ENCODE data around the gene RXRA. TPM values are rescaled to one million over a fixed set of nuclear protein-coding genes. Genes with fewer than 3 reads are reported as not detected.

Gene RXRA
- total RNA-seq, 1 donor from 2014 or later = 33.4 TPM

- Histone ChIP-seq H3K36me3 (ENCODE audit: insufficient read depth, low read length) (no peaks in the 10 kb centered on the region), H3K4me1 (ENCODE audit: insufficient read depth, low read length) (peaks cover 20% of the 10 kb centered on the region), H3K27me3 (ENCODE audit: insufficient read depth, low read length) (no peaks in the 10 kb centered on the region), H4K20me1 (ENCODE audit: insufficient read depth, low read length) (no peaks in the 10 kb centered on the region), H2AFZ (ENCODE audit: low read depth, low read length) (peak overlapping the region; percentile 36), H3K4me2 (ENCODE audit: low read length) (peak overlapping the region; percentile 22), H3K27ac (ENCODE audit: low read depth, low read length) (no peak overlapping the region), H3K9me3 (ENCODE audit: insufficient read depth, low read depth, low read length) (no peaks in the 10 kb centered on the region), H3K79me2 (ENCODE audit: insufficient read depth, low read length) (no peaks in the 10 kb centered on the region), H3K9ac (ENCODE audit: low read length) (peak overlapping the region; percentile 54), H3K4me3 (ENCODE audit: insufficient read depth, low read depth, low read length) (no peak overlapping the region)
- Mint-ChIP-seq H3K9me3 (ENCODE audit: unreplicated experiment) (peaks cover 2% of the 10 kb centered on the region), H3K4me1 (ENCODE audit: low read depth, unreplicated experiment) (no peaks in the 10 kb centered on the region), H3K27ac (ENCODE audit: unreplicated experiment) (no peak overlapping the region), H3K36me3 (ENCODE audit: low read depth, unreplicated experiment) (peaks cover under 1% of the 10 kb centered on the region), H3K27me3 (ENCODE audit: low read depth, unreplicated experiment) (peaks cover 11% of the 10 kb centered on the region), H3K4me3 (ENCODE audit: unreplicated experiment) (no peak overlapping the region)
- peak; percentile 67 for DNase-seq (ENCODE audit: low read depth)
- no peak for FAIRE-seq
- TF ChIP-seq EZH2 (IDR thresholded peaks at IDR 0.05; ENCODE audit: insufficient read depth, low read length) (no peak), CTCF (IDR thresholded peaks at IDR 0.05; ENCODE audit: insufficient read depth, low read depth, low read length) (no peak)
Measured at GRCh38 chr9:134475011-134475790, 148.9 kb downstream of the RXRA start.

- Mint-ChIP-seq H3K36me3 (ENCODE audit: low read depth, unreplicated experiment) (peaks cover 2% of the 10 kb centered on the region), H3K27ac (ENCODE audit: unreplicated experiment) (peak overlapping the region; percentile 41), H3K9me3 (ENCODE audit: unreplicated experiment) (peaks cover 2% of the 10 kb centered on the region), H3K4me1 (ENCODE audit: low read depth, unreplicated experiment) (no peaks in the 10 kb centered on the region), H3K4me3 (ENCODE audit: unreplicated experiment) (no peak overlapping the region), H3K27me3 (ENCODE audit: low read depth, unreplicated experiment) (peaks cover 15% of the 10 kb centered on the region)
- no peak overlapping the region for H3K9ac ChIP-seq (ENCODE audit: low read length)
- TF ChIP-seq EZH2 (IDR thresholded peaks at IDR 0.05; ENCODE audit: insufficient read depth, low read length) = no peak
- TF ChIP-seq CTCF (IDR thresholded peaks at IDR 0.05; ENCODE audit: insufficient read depth, low read depth, low read length) = no peak
- H3K4me3 ChIP-seq (ENCODE audit: insufficient read depth, low read depth, low read length) = no peak overlapping the region
- no peaks in the 10 kb centered on the region for H3K79me2 ChIP-seq (ENCODE audit: insufficient read depth, low read length)
- H3K27me3 ChIP-seq (ENCODE audit: insufficient read depth, low read length) = no peaks in the 10 kb centered on the region
- DNase-seq (ENCODE audit: low read depth) (no peak), FAIRE-seq (no peak)
- H4K20me1 ChIP-seq (ENCODE audit: insufficient read depth, low read length) = no peaks in the 10 kb centered on the region
- no peak overlapping the region for H3K4me2 ChIP-seq (ENCODE audit: low read length)
- H3K9me3 ChIP-seq (ENCODE audit: insufficient read depth, low read depth, low read length) = no peaks in the 10 kb centered on the region
- H3K27ac ChIP-seq (ENCODE audit: low read depth, low read length) = no peak overlapping the region
- H3K4me1 ChIP-seq (ENCODE audit: insufficient read depth, low read length) = peaks cover 20% of the 10 kb centered on the region
- H3K36me3 ChIP-seq (ENCODE audit: insufficient read depth, low read length) = no peaks in the 10 kb centered on the region
- no peak overlapping the region for H2AFZ ChIP-seq (ENCODE audit: low read depth, low read length)
Measured at GRCh38 chr9:134476272-134476941, 150.2 kb downstream of the RXRA start.

Data from astrocyte (in vitro differentiated cells and primary cell).